H1 (cell line): ENCODE measurements around the gene UBE4B. TPM values are rescaled to one million over a fixed set of nuclear protein-coding genes. Genes with fewer than 3 reads are reported as not detected.

ENCODE experiments used
- CTCF ChIA-PET: fragments of 300-600 bp; sonication (Branson Sonifier 250); formaldehyde crosslinking; loops from one replicate; lab custom pipeline; 2021; ENCODE audit not compliant: partially characterized antibody; lab: Charles Lee
- POLR2A ChIA-PET: fragments of 300-600 bp; sonication (Branson Sonifier 250); formaldehyde crosslinking; loops from one replicate; lab custom pipeline; 2021; ENCODE audit warnings: inconsistent platforms; ENCODE audit not compliant: partially characterized antibody; lab: Charles Lee
- DNase-seq, 2 experiments: peaks; one replicate each; pipeline versions ENCODE4 v3.0.0 to v3.0.0-alpha.2; 2010 to 2022; ENCODE audit warnings: low spot score in 2 of 2, low read depth in 1 of 2, mixed read lengths in 1 of 2
- FAIRE-seq: peaks from 2 replicates; lab custom pipeline; 2011; peaks lifted over from hg19 to GRCh38; lab: Jason Lieb, UNC
- H2AFZ ChIP-seq: 2 replicates; pipeline ENCODE4 v1.8.1; 2012; ENCODE audit warnings: low read length, inconsistent platforms
- H2AK5ac ChIP-seq: 2 replicates; pipeline ENCODE4 v1.6.1; 2013; ENCODE audit warnings: low read depth, low read length
- H2BK120ac ChIP-seq: replicated peaks from 2 replicates; pipeline ENCODE3; 2013; ENCODE audit warnings: low read depth, low read length, inconsistent platforms
- H2BK12ac ChIP-seq: 2 replicates; pipeline ENCODE4 v1.6.1; 2013; ENCODE audit warnings: low read depth, low read length
- H2BK15ac ChIP-seq: 2 replicates; pipeline ENCODE4 v1.6.1; 2013; ENCODE audit warnings: low read length
- H2BK20ac ChIP-seq: 2 replicates; pipeline ENCODE4 v1.6.1; 2013; ENCODE audit warnings: low read length
- H2BK5ac ChIP-seq: 2 replicates; pipeline ENCODE4 v1.6.1; 2013; ENCODE audit warnings: low read depth, low read length
- H3K14ac ChIP-seq: 2 replicates; pipeline ENCODE4 v1.6.1; 2013; ENCODE audit warnings: inconsistent platforms; ENCODE audit not compliant: insufficient read length
- H3K18ac ChIP-seq: 2 replicates; pipeline ENCODE4 v1.6.1; 2013; ENCODE audit warnings: low read length; ENCODE audit errors: extremely low read depth
- H3K23ac ChIP-seq: 2 replicates; pipeline ENCODE4 v1.6.1; 2013; ENCODE audit warnings: inconsistent platforms; ENCODE audit not compliant: insufficient read length
- H3K23me2 ChIP-seq: 2 replicates; pipeline ENCODE4 v1.6.1; 2013; ENCODE audit warnings: low read depth, low read length
- H3K27ac ChIP-seq: 2 replicates; pipeline ENCODE4 v1.6.1; 2011; ENCODE audit warnings: low read depth, low read length, inconsistent platforms
- H3K27me3 ChIP-seq, 4 experiments: replicated peaks in 1 of 4; 1 replicate in 1 of 4; 2 replicates in 3 of 4; pipeline versions ENCODE4 v1.6.1 to v1.8.1; 2011 to 2013; ENCODE audit warnings: low read length in 3 of 4, mild to moderate bottlenecking in 3 of 4, inconsistent platforms in 2 of 4, mixed read lengths in 2 of 4, moderate library complexity in 1 of 4; ENCODE audit not compliant: control insufficient read depth in 3 of 4, insufficient read depth in 3 of 4; ENCODE audit errors: extremely low read depth in 1 of 4
- H3K36me3 ChIP-seq, 4 experiments: 2 replicates each; pipeline versions ENCODE4 v1.6.1 to v1.8.1; 2011 to 2013; ENCODE audit warnings: mild to moderate bottlenecking in 4 of 4, low read length in 3 of 4, moderate library complexity in 2 of 4, control low read depth in 1 of 4, inconsistent platforms in 1 of 4; ENCODE audit not compliant: insufficient read depth in 4 of 4, control insufficient read depth in 2 of 4
- H3K4ac ChIP-seq: replicated peaks from 2 replicates; pipeline ENCODE3; 2013; ENCODE audit warnings: low read length, low read depth, mixed read lengths, inconsistent platforms; ENCODE audit not compliant: insufficient read length
- H3K4me1 ChIP-seq, 4 experiments: replicated peaks in 1 of 4; 1 replicate in 1 of 4; 2 replicates in 3 of 4; pipeline versions ENCODE4 v1.6.1 to v1.8.1; 2011 to 2013; ENCODE audit warnings: low read length in 3 of 4, inconsistent platforms in 2 of 4, mixed read lengths in 1 of 4; ENCODE audit not compliant: insufficient read depth in 4 of 4, control insufficient read depth in 3 of 4
- H3K4me2 ChIP-seq, 2 experiments: 2 replicates each; pipeline versions ENCODE4 v1.6.1 to v1.8.1; 2011 to 2013; ENCODE audit warnings: low read depth in 2 of 2, low read length in 2 of 2, control low read depth in 1 of 2, inconsistent platforms in 1 of 2, mild to moderate bottlenecking in 1 of 2; ENCODE audit not compliant: insufficient read depth in 1 of 2
- H3K4me3 ChIP-seq, 4 experiments: fragments of 200-600, 300-600 bp in 1 of 4; sonication (generic), shearing (Covaris generic), sonication (Bioruptor Twin) in 1 of 4; 2 replicates each; pipeline versions ENCODE4 v1.5.1 to v1.8.1; 2011 to 2016; ENCODE audit warnings: low read length in 4 of 4, low read depth in 3 of 4, control low read depth in 2 of 4, inconsistent platforms in 2 of 4, mild to moderate bottlenecking in 2 of 4, mixed read lengths in 1 of 4, moderate library complexity in 1 of 4; ENCODE audit not compliant: insufficient read depth in 2 of 4; ENCODE audit errors: extremely low read depth in 1 of 4
- H3K56ac ChIP-seq: replicated peaks from 2 replicates; pipeline ENCODE3; 2013; ENCODE audit warnings: low read depth, mild to moderate bottlenecking, mixed read lengths, low read length, inconsistent platforms; ENCODE audit not compliant: insufficient read length
- H3K79me1 ChIP-seq: 2 replicates; pipeline ENCODE4 v1.6.1; 2013; ENCODE audit warnings: low read depth, low read length, control low read depth
- H3K79me2 ChIP-seq, 2 experiments: 2 replicates each; pipeline versions ENCODE4 v1.6.1 to v1.8.1; 2012 to 2013; ENCODE audit warnings: low read length in 2 of 2, mild to moderate bottlenecking in 2 of 2, inconsistent platforms in 1 of 2; ENCODE audit not compliant: insufficient read depth in 2 of 2, control insufficient read depth in 1 of 2
- H3K9ac ChIP-seq, 4 experiments: replicated peaks in 1 of 4; 1 replicate in 1 of 4; 2 replicates in 3 of 4; pipeline versions ENCODE4 v1.6.1 to v1.8.1; 2011 to 2013; ENCODE audit warnings: low read depth in 3 of 4, low read length in 3 of 4, control low read depth in 2 of 4, mild to moderate bottlenecking in 2 of 4, moderate library complexity in 2 of 4, inconsistent platforms in 1 of 4; ENCODE audit errors: extremely low read depth in 1 of 4
- H3K9me3 ChIP-seq, 2 experiments: 2 replicates each; pipeline versions ENCODE4 v1.6.1 to v1.8.1; 2012 to 2013; ENCODE audit warnings: mild to moderate bottlenecking in 2 of 2, moderate library complexity in 2 of 2, control low read depth in 1 of 2, inconsistent platforms in 1 of 2, low read depth in 1 of 2, low read length in 1 of 2, mixed read lengths in 1 of 2; ENCODE audit not compliant: insufficient read depth in 2 of 2
- H4K20me1 ChIP-seq, 2 experiments: replicated peaks in 1 of 2; 2 replicates each; pipeline versions ENCODE3 to v1.8.1; 2011 to 2013; ENCODE audit warnings: inconsistent platforms in 2 of 2, low read length in 2 of 2, mild to moderate bottlenecking in 1 of 2; ENCODE audit not compliant: insufficient read depth in 2 of 2, control insufficient read depth in 1 of 2
- H4K5ac ChIP-seq: 2 replicates; pipeline ENCODE4 v1.6.1; 2013; ENCODE audit warnings: low read length, low read depth, mixed read lengths, inconsistent platforms; ENCODE audit not compliant: insufficient read length
- H4K8ac ChIP-seq: 2 replicates; pipeline ENCODE4 v1.8.0; 2013; ENCODE audit warnings: mild to moderate bottlenecking, moderate library complexity, low read length, inconsistent platforms; ENCODE audit not compliant: insufficient read depth; ENCODE audit errors: extremely low read depth
- H4K91ac ChIP-seq: replicated peaks from 2 replicates; pipeline ENCODE3; 2013; ENCODE audit warnings: low read length, mixed read lengths, inconsistent platforms; ENCODE audit not compliant: insufficient read length
- BACH1 ChIP-seq: IDR thresholded peaks from 2 replicates; pipeline ENCODE4 v1.6.1; 2012; ENCODE audit warnings: low read length, improper control_type of control experiment
- CEBPB ChIP-seq: IDR thresholded peaks from 2 replicates; pipeline ENCODE4 v1.6.1; 2012; ENCODE audit warnings: low read depth, low read length
- WGBS, 2 experiments: shearing (Covaris generic) in 1 of 2; methylation state at CpG; one replicate each; pipeline versions ENCODE4 v1.1.6 to v1.1.7; 2013 to 2015; ENCODE audit warnings: low lambda C conversion rate in 2 of 2, mixed read lengths in 2 of 2, inconsistent platforms in 1 of 2, low coverage in 1 of 2, missing lambda C conversion rate in 1 of 2; ENCODE audit not compliant: insufficient replicate concordance in 2 of 2, insufficient coverage in 1 of 2, insufficient read length in 1 of 2; ENCODE audit errors: extremely low coverage in 1 of 2, missing lambda C conversion rate in 1 of 2; 5-methylcytosine and 5-hydroxymethylcytosine counted together
- polyA plus RNA-seq, 7 experiments: library from polyadenylated mRNA; depleted of rRNA in 3 of 7; stranded (reverse) in 5 of 7; unstranded in 2 of 7; fragments of >200 nt in 5 of 7; fragments of 200-250 nt in 2 of 7; gene quantifications; 1 replicate in 5 of 7; 2 replicates in 1 of 7; 4 replicates in 1 of 7; pipeline versions ENCODE4 v1.2.1 to v1.2.3, GENCODE V29; 2011 to 2013; ENCODE audit warnings: missing spikeins in 2 of 7, mixed read lengths in 2 of 7
- total RNA-seq: library from RNA; stranded (reverse); fragmentation: NEBNext Ultra II Directional; extraction: Animal tissue kit (Norgen Biotek cat#: 25700); gene quantifications from 2 replicates; pipeline ENCODE4 v1.2.1, GENCODE V29; 2021

UBE4B gene
- total and polyA plus RNA-seq, 2 of the 8 experiments (the other 6 are each of a cell fraction or from before 2014, with no cell fraction given), result 24.5 to 90.1 TPM

DNA sequence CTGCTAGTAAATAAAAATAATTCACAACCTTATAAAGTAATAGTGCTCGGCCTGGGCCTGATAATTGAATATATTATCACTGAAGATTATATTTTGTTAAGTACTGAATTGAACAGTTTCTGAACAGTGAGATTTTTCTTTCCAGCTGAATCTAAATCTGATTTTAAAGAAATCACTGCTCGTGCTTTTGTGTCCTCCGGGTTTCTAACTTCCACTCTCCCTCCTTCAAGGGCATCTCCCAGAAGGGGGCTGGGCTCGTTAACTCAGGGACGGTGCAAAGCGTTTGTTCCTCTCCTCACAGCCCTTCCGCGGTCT, 176.8 kb downstream of the UBE4B start:
- peak overlapping the region; percentile 97 for H2AFZ ChIP-seq
- peak overlapping the region; percentile 58 to 82 (median 80) for H3K9ac ChIP-seq

More for the DNA sequence above, 176.8 kb downstream of the UBE4B start:
- peak overlapping the region; percentile 72; the same call in 1 of the 2 replicates for H3K18ac ChIP-seq
- H3K27ac ChIP-seq, result peak overlapping the region; percentile 66
- no peaks in the 10 kb centered on the region for H3K36me3 ChIP-seq
- H3K27me3 ChIP-seq, result no peaks in the 10 kb centered on the region
- H3K4ac ChIP-seq, result no peak overlapping the region
- peak overlapping the region; percentile 98 for H2BK12ac ChIP-seq
- POLR2A ChIA-PET, result interaction anchor here (1.1 to 2.2 kb wide), 9 partner anchors 16 to 190 kb away, joined by 3 to 8 read pairs (median 5); partner anchors contain the start of genes PGD and UBE4B
- H4K8ac ChIP-seq, result peak overlapping the region; percentile 51; the same call in 1 of the 2 replicates
- TF ChIP-seq BACH1 (0 out of 2 replicates have a peak, but pooled peaks have one; percentile 62), CEBPB (no peak)
- TF ChIP-seq, all 59 proteins: peak for 1
- H3K79me2 ChIP-seq, result peaks cover 22 to 35% of the 10 kb centered on the region in 2 experiments
- H4K20me1 ChIP-seq, result peaks cover 5 to 10% of the 10 kb centered on the region in 2 experiments
- peak overlapping the region; percentile 87 for H2BK5ac ChIP-seq
- H3K23ac ChIP-seq, result no peak overlapping the region
- H3K9me3 ChIP-seq, result no peaks in the 10 kb centered on the region
- no peak for DNase-seq
- H3K23me2 ChIP-seq, result peaks cover 15% of the 10 kb centered on the region
- H2AK5ac ChIP-seq, result no peak overlapping the region
- 0 out of 2 replicates have a peak overlapping the region, but pooled peaks have one; percentile 81 for H2BK15ac ChIP-seq
- peak overlapping the region; percentile 56 to 94 (median 88) for H3K4me3 ChIP-seq
- WGBS, 2 experiments, result 15% methylated on average over 8 of the region's 8 CpGs; no CpG with 5 or more reads in 1 of the 2 experiments
- H2BK120ac ChIP-seq, result no peak overlapping the region
- H4K5ac ChIP-seq, result peak overlapping the region; percentile 1
- H2BK20ac ChIP-seq, result no peak overlapping the region
- CTCF ChIA-PET, result interaction anchor here (0.6 to 2.4 kb wide), 30 partner anchors 9 to 252 kb away, joined by 3 to 14 read pairs (median 4); no protein-coding TSS in a partner anchor
- no peak overlapping the region for H3K14ac ChIP-seq
- peak overlapping the region; percentile 52 to 88 for H3K4me2 ChIP-seq
- no peaks in the 10 kb centered on the region for H3K79me1 ChIP-seq
- no peak overlapping the region for H3K56ac ChIP-seq
- no peak for FAIRE-seq
- peaks cover 0 to 4% (median 2%) of the 10 kb centered on the region in 4 experiments; a peak in 4 of 7 replicates for H3K4me1 ChIP-seq
- H4K91ac ChIP-seq, result peak overlapping the region; percentile 91
